GM18951 (cell line): ENCODE data around the gene BLCAP.

Experiments
- POLR2A ChIP-seq: IDR thresholded peaks from 4 replicates; pipeline ENCODE4 v1.6.1; 2011; ENCODE audit warnings: mild to moderate bottlenecking; ENCODE audit not compliant: insufficient read length, insufficient read depth; ENCODE audit errors: extremely low read depth
- in situ Hi-C: fragments of 300-500 bp; cut with MboI; formaldehyde crosslinking; loops from one replicate; pipeline ENCODE4 v1.12.0; 2022; ENCODE audit warnings: low sequenced_read_pairs, mixed read lengths, inconsistent platforms; ENCODE audit not compliant: unreplicated experiment

BLCAP gene

DNA sequence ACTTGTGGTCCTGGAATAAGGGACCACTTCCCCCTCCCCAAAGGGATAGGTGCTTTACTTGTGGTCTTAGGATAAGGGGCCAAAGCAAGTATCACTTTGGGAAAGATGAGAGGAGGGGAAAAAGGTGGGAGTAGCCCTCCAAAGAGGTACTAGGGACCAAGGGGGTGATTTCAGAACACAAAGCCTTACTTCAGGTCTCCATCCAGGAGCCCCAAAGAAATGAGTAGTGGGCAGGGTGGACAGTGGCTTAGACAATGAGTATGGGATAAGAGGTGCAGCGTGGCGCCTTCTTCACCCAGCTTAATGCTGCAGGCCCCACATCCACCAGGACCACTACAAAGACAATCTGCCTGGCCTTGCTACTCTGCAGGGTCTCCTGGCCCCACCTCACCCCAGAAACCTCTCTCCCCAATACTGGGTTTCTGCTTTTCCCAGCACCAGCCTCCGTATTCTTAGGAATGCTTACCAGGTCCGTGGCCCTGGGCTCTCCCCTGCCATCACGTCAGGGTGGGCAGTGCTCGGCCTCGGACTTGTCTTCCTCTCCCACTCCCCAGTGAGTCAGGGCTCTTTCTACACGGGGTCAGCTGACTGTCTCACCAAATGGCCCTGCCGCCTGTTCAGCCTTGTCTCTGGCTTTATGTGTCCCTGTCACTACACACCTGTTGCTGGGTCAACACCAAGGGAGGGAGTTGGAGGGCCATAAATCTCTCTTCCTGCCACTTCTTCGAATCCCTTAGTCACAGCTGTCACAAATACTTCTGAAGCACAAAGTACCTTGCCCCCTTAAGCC is 3.6 kb downstream of the BLCAP start:
- TF ChIP-seq POLR2A, result no peak
- in situ Hi-C loops, result no loop called here

DNA sequence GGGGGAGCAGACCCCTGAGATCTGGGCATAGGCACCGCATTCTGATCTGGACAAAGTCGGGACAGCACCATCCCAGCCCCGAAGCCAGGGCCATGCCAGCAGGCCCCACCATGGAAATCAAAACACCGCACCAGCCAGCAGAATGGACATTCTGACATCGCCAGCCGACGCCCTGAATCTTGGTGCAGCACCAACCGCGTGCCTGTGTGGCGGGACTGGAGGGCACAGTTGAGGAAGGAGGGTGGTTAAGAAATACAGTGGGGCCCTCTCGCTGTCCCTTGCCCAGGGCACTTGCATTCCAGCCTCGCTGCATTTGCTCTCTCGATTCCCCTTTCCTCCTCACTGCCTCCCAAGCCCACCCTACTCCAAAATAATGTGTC is 4.7 kb downstream of the BLCAP start:
- TF ChIP-seq POLR2A, result no peak
- in situ Hi-C loops, result no loop called here

- TF ChIP-seq POLR2A, result no peak
- in situ Hi-C loops, result no loop called here
Measured at GRCh38 chr20:37522260-37523011, 5.2 kb downstream of the BLCAP start.

DNA sequence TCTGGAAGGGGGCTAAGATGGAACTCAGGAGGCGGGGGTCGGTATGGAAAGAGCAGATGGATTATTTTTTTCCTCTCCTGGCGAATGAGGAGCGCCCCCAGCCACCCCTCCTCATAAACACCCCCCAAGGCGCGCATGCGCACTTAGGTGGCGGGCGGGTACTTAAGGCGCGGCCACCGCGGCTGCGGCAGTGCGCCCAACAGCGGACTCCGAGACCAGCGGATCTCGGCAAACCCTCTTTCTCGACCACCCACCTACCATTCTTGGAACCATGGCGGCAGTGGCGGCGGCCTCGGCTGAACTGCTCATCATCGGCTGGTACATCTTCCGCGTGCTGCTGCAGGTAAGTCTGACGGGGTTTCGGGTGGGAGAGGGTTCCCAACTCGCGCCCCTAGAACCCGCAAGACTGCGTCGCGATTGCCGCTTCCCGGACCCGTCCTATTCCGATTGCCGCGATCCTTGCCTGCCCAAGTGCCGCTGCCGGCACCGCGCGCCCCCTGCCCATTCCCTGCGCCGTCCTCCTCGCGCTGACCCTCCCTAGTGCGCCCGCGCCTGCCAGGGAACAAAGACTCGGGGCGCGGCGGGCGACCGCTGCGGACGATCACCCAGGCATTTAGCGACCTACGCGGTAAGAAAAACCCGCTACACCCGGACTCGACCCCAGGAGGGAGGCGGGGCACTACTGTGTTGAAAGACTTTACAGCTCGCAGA is 6.5 kb downstream of the BLCAP start, which contains the start of gene NNAT:
Gene NNAT (plus strand): TSS at position 190 of the 711 bp plus-strand sequence. CDS start 82 bp downstream, at position 272.
- in situ Hi-C loops, result no loop called here
- no peak for TF ChIP-seq POLR2A

DNA sequence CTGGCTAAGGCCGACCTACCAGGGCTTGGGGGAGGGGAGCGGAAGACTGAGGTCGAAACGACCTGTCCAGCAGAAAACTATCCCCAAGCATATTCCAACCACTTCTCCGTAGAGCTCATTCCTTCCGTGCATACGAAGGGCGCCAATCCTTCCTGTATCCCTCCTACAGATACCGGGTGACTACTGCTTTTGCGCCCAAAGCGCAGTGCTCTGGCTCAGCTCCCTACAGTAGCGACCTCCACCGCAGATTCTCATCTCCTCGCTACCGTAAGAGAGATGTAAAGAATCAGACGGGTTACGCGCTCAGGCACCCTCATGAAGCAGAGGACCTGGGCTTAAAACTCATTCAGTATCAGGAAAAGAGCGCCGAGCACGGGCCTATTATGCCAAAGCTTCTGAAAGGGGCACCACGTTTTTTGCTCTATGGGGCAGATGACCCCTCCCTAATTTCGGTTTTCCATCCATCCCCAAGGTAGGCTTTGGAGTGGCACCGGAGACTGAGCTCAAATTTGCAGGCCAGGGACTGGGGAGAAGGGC is 7.2 kb downstream of the BLCAP start:
- in situ Hi-C loops, result no loop called here
- TF ChIP-seq POLR2A, result no peak

- in situ Hi-C loops, result no loop called here
Measured at GRCh38 chr20:37519508-37520418, 7.9 kb downstream of the BLCAP start.

GRCh38 chr20:37518606-37519507 is 8.8 kb downstream of the BLCAP start:
- TF ChIP-seq POLR2A, result no peak
- in situ Hi-C loops, result no loop called here

More at GRCh38 chr20:37519508-37520418, 7.9 kb downstream of the BLCAP start:
- no peak for TF ChIP-seq POLR2A

- in situ Hi-C loops, result no loop called here
- no peak for TF ChIP-seq POLR2A
Measured at GRCh38 chr20:37518059-37518458, 9.6 kb downstream of the BLCAP start.

GRCh38 chr20:37516811-37517750 is 10.6 kb downstream of the BLCAP start:
- TF ChIP-seq POLR2A, result no peak
- in situ Hi-C loops, result no loop called here

GRCh38 chr20:37515876-37516275 is 11.8 kb downstream of the BLCAP start:
- in situ Hi-C loops, result no loop called here
- TF ChIP-seq POLR2A, result no peak
